ENCODE data around the gene MROH2A.
"Not testable (repeated sequence)": the region's sequence is repeated elsewhere in the genome, so short reads cannot be mapped to it uniquely, and the experiment has no call there.

MROH2A gene

GRCh38 chr2:233778030-233778429 lies at the start of gene MROH2A:
TSS of gene MROH2A (plus strand) at chr2:233778330. CDS start at chr2:233779359, 1,029 bp downstream.
- H3K4me3 ChIP-seq (ENCODE audit: severe bottlenecking), result no peak within 1 kb of the TSS
- DNase-seq (ENCODE audit: low spot score), result no peak
- no peak within 1 kb of the TSS for H3K27ac ChIP-seq (ENCODE audit: poor library complexity, severe bottlenecking)
- H3K27me3 ChIP-seq (ENCODE audit: insufficient read depth, poor library complexity, severe bottlenecking), result no peaks in the 10 kb centered on the region
- no peaks in the 10 kb centered on the region for H3K36me3 ChIP-seq (ENCODE audit: low read depth)
- no peaks in the 10 kb centered on the region for H3K4me1 ChIP-seq (ENCODE audit: insufficient read depth, poor library complexity, severe bottlenecking)
- no peaks in the 10 kb centered on the region for H3K9me3 ChIP-seq (ENCODE audit: severe bottlenecking)
- no peak for ATAC-seq (ENCODE audit: low read depth)
- TF ChIP-seq CTCF (IDR thresholded peaks at IDR 0.05; ENCODE audit: poor library complexity, severe bottlenecking), result no peak

- Histone ChIP-seq H3K27me3 (ENCODE audit: insufficient read depth, poor library complexity, severe bottlenecking) (no peaks in the 10 kb centered on the region), H3K36me3 (ENCODE audit: low read depth) (no peaks in the 10 kb centered on the region), H3K9me3 (ENCODE audit: severe bottlenecking) (no peaks in the 10 kb centered on the region), H3K4me1 (ENCODE audit: insufficient read depth, poor library complexity, severe bottlenecking) (no peaks in the 10 kb centered on the region), H3K27ac (ENCODE audit: poor library complexity, severe bottlenecking) (no peak within 1 kb of the TSS), H3K4me3 (ENCODE audit: severe bottlenecking) (no peak within 1 kb of the TSS)
- no peak for DNase-seq (ENCODE audit: low spot score)
- no peak for TF ChIP-seq CTCF (IDR thresholded peaks at IDR 0.05; ENCODE audit: poor library complexity, severe bottlenecking)
- ATAC-seq (ENCODE audit: low read depth), result no peak
These were observed 49.3 kb upstream of the MROH2A start, which contains the start of gene UGT1A3 for GRCh38 chr2:233728723-233729301. TSS of gene UGT1A3 (plus strand) at chr2:233729042. CDS start at chr2:233729127, 85 bp downstream.

GRCh38 chr2:233736868-233737653 lies 41.1 kb upstream of the MROH2A start:
- H3K4me1 ChIP-seq (ENCODE audit: insufficient read depth, poor library complexity, severe bottlenecking); ATAC-seq (ENCODE audit: low read depth); DNase-seq (ENCODE audit: low spot score); H3K9me3 ChIP-seq (ENCODE audit: severe bottlenecking); H3K27ac ChIP-seq (ENCODE audit: poor library complexity, severe bottlenecking); H3K27me3 ChIP-seq (ENCODE audit: insufficient read depth, poor library complexity, severe bottlenecking); H3K36me3 ChIP-seq (ENCODE audit: low read depth); H3K4me3 ChIP-seq (ENCODE audit: severe bottlenecking): not testable (repeated sequence)

- H3K27ac ChIP-seq (ENCODE audit: poor library complexity, severe bottlenecking), result no peak overlapping the region
- no peak overlapping the region for H3K4me3 ChIP-seq (ENCODE audit: severe bottlenecking)
- no peaks in the 10 kb centered on the region for H3K27me3 ChIP-seq (ENCODE audit: insufficient read depth, poor library complexity, severe bottlenecking)
- no peaks in the 10 kb centered on the region for H3K4me1 ChIP-seq (ENCODE audit: insufficient read depth, poor library complexity, severe bottlenecking)
- no peaks in the 10 kb centered on the region for H3K9me3 ChIP-seq (ENCODE audit: severe bottlenecking)
- TF ChIP-seq CTCF (IDR thresholded peaks at IDR 0.05; ENCODE audit: poor library complexity, severe bottlenecking), result no peak
- ATAC-seq (ENCODE audit: low read depth), result no peak
- H3K36me3 ChIP-seq (ENCODE audit: low read depth), result no peaks in the 10 kb centered on the region
- DNase-seq (ENCODE audit: low spot score), result no peak
These were observed 37.3 kb upstream of the MROH2A start for GRCh38 chr2:233740870-233741269.

- DNase-seq (ENCODE audit: low spot score), result no peak
- H3K36me3 ChIP-seq (ENCODE audit: low read depth), result no peaks in the 10 kb centered on the region
- TF ChIP-seq CTCF (IDR thresholded peaks at IDR 0.05; ENCODE audit: poor library complexity, severe bottlenecking), result no peak
- H3K4me1 ChIP-seq (ENCODE audit: insufficient read depth, poor library complexity, severe bottlenecking), result no peaks in the 10 kb centered on the region
- H3K27me3 ChIP-seq (ENCODE audit: insufficient read depth, poor library complexity, severe bottlenecking), result no peaks in the 10 kb centered on the region
- ATAC-seq (ENCODE audit: low read depth), result no peak
- no peaks in the 10 kb centered on the region for H3K9me3 ChIP-seq (ENCODE audit: severe bottlenecking)
- H3K4me3 ChIP-seq (ENCODE audit: severe bottlenecking), result no peak overlapping the region
- no peak overlapping the region for H3K27ac ChIP-seq (ENCODE audit: poor library complexity, severe bottlenecking)
These were observed 34.5 kb upstream of the MROH2A start for GRCh38 chr2:233743464-233744259.
